H1 (cell line): ENCODE measurements around the gene NBDY.

Experiments
- CTCF ChIP-seq, 3 experiments: IDR thresholded peaks; 1 replicate in 2 of 3; 2 replicates in 1 of 3; pipeline versions ENCODE4 v1.5.1 to v1.6.1; 2011; ENCODE audit warnings: low read length in 3 of 3, mild to moderate bottlenecking in 3 of 3, inconsistent platforms in 2 of 3, low read depth in 1 of 3, moderate library complexity in 1 of 3; ENCODE audit not compliant: insufficient read depth in 1 of 3; ENCODE audit errors: control extremely low read depth in 1 of 3
- EP300 ChIP-seq, 2 experiments: IDR thresholded peaks; 1 replicate in 1 of 2; 2 replicates in 1 of 2; pipeline ENCODE4 v1.6.1; 2011 to 2012; ENCODE audit warnings: low read depth in 2 of 2, low read length in 2 of 2, mild to moderate bottlenecking in 2 of 2, borderline replicate concordance in 1 of 2, inconsistent platforms in 1 of 2, moderate library complexity in 1 of 2
- EZH2 ChIP-seq: fragments of 200-600 bp; sonication (generic); IDR thresholded peaks from 2 replicates; pipeline ENCODE4 v1.7.1; 2012; ENCODE audit warnings: low read depth, mild to moderate bottlenecking, moderate library complexity, low read length, inconsistent platforms; ENCODE audit not compliant: severe bottlenecking
- GTF2F1 ChIP-seq: IDR thresholded peaks from 2 replicates; pipeline ENCODE4 v1.6.1; 2012; ENCODE audit warnings: low read depth, low read length, improper control_type of control experiment, borderline replicate concordance
- JUN ChIP-seq: IDR thresholded peaks from 2 replicates; pipeline ENCODE4 v1.6.1; 2011; ENCODE audit warnings: low read depth, mild to moderate bottlenecking, improper control_type of control experiment, low read length
- POLR2A ChIP-seq, 2 experiments: IDR thresholded peaks; 1 replicate in 1 of 2; 2 replicates in 1 of 2; pipeline ENCODE4 v1.6.1; 2011; ENCODE audit warnings: low read depth in 2 of 2, low read length in 2 of 2, mild to moderate bottlenecking in 2 of 2; ENCODE audit errors: control extremely low read depth in 1 of 2
- POLR2AphosphoS5 ChIP-seq: IDR thresholded peaks from 2 replicates; pipeline ENCODE4 v1.6.1; 2011; ENCODE audit warnings: low read depth, low read length
- POU5F1 ChIP-seq: IDR thresholded peaks from 2 replicates; pipeline ENCODE4 v1.6.1; 2011; ENCODE audit warnings: low read depth, mild to moderate bottlenecking, low read length, moderate library complexity
- RAD21 ChIP-seq, 2 experiments: IDR thresholded peaks in 1 of 2; conservative IDR thresholded peaks in 1 of 2; 2 replicates each; pipeline ENCODE4 v1.6.1; 2011; ENCODE audit warnings: low read depth in 2 of 2, low read length in 2 of 2, improper control_type of control experiment in 1 of 2, inconsistent platforms in 1 of 2, mild to moderate bottlenecking in 1 of 2, moderate library complexity in 1 of 2
- RFX5 ChIP-seq: IDR thresholded peaks from 2 replicates; pipeline ENCODE4 v1.6.1; 2011; ENCODE audit warnings: low read depth, low read length, improper control_type of control experiment, borderline replicate concordance
- SAP30 ChIP-seq: fragments of 300-600 bp; sonication (generic); IDR thresholded peaks from 2 replicates; pipeline ENCODE4 v1.7.1; 2012; ENCODE audit warnings: low read length, moderate library complexity, mild to moderate bottlenecking, inconsistent platforms; ENCODE audit not compliant: insufficient read depth, insufficient replicate concordance
- SIN3A ChIP-seq, 2 experiments: IDR thresholded peaks in 1 of 2; conservative IDR thresholded peaks in 1 of 2; 2 replicates each; pipeline ENCODE4 v1.6.1; 2011 to 2012; ENCODE audit warnings: low read length in 2 of 2, improper control_type of control experiment in 1 of 2, low read depth in 1 of 2, mild to moderate bottlenecking in 1 of 2
- ZNF274 ChIP-seq: IDR thresholded peaks from 2 replicates; pipeline ENCODE4 v1.7.0; 2012; ENCODE audit warnings: low read length, borderline replicate concordance; ENCODE audit errors: extremely low read depth
- TF ChIP-seq, protein P1 (sequence below): IDR thresholded peaks from 2 replicates; pipeline ENCODE4 v1.6.1; 2012; ENCODE audit warnings: low read length, inconsistent platforms

DNA sequence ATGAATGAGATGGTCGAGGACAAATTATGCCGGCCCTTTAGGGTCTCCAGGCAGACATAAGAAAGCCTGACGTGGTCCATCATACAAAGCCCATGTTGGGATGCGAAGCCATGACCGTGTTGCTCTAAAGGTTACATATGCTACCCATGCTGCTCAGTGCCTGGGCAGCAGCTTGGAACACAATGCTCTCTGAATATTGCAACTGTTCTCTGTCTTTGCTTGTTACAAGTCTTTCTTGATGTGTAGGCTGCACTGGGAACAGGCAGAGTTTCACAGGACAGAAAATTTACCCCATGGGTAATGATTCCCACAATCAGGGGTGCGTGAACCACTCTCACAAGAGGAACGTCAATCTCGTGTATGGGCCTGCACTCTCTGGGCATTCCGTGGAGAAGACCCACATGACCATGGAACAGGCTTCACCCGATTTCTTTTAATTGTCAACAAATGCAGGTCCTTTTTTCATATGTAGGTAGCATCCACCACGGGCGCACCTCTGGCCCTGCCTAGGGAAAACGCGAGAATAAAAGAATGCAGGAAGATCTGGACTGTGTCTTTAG is 66.3 kb downstream of the NBDY start:
- TF ChIP-seq ZNF274 (no peak), SIN3A (conservative IDR thresholded peaks at IDR 0.05 in 1 of 2, IDR thresholded peaks at IDR 0.05 in 1 of 2; ENCODE audit: low read depth in 1 of 2, low read length in 2 of 2) (no peak), RAD21 (IDR thresholded peaks at IDR 0.05 in 1 of 2, conservative IDR thresholded peaks at IDR 0.05 in 1 of 2; ENCODE audit: low read depth in 2 of 2, low read length in 2 of 2) (no peak), CTCF (IDR thresholded peaks at IDR 0.05; ENCODE audit: control extremely low read depth in 1 of 3, insufficient read depth in 1 of 3, low read depth in 1 of 3, low read length in 3 of 3) (no peak), SAP30 (no peak), POLR2AphosphoS5 (no peak), GTF2F1 (no peak), JUN (no peak), POLR2A (IDR thresholded peaks at IDR 0.05; ENCODE audit: control extremely low read depth in 1 of 2, low read depth in 2 of 2, low read length in 2 of 2) (no peak), RFX5 (no peak), EZH2 (no peak), EP300 (IDR thresholded peaks at IDR 0.05; ENCODE audit: borderline replicate concordance in 1 of 2, low read depth in 2 of 2, low read length in 2 of 2) (no peak), POU5F1 (no peak)
- TF ChIP-seq, protein P1, sequence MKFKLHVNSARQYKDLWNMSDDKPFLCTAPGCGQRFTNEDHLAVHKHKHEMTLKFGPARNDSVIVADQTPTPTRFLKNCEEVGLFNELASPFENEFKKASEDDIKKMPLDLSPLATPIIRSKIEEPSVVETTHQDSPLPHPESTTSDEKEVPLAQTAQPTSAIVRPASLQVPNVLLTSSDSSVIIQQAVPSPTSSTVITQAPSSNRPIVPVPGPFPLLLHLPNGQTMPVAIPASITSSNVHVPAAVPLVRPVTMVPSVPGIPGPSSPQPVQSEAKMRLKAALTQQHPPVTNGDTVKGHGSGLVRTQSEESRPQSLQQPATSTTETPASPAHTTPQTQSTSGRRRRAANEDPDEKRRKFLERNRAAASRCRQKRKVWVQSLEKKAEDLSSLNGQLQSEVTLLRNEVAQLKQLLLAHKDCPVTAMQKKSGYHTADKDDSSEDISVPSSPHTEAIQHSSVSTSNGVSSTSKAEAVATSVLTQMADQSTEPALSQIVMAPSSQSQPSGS = no peak
